ENCODE measurements around the gene GALNT18. TPM values are rescaled to one million over a fixed set of nuclear protein-coding genes. Genes with fewer than 3 reads are reported as not detected.

GALNT18 gene
- total RNA-seq, 1 experiment from 2014 or later: 1.7 TPM

DNA sequence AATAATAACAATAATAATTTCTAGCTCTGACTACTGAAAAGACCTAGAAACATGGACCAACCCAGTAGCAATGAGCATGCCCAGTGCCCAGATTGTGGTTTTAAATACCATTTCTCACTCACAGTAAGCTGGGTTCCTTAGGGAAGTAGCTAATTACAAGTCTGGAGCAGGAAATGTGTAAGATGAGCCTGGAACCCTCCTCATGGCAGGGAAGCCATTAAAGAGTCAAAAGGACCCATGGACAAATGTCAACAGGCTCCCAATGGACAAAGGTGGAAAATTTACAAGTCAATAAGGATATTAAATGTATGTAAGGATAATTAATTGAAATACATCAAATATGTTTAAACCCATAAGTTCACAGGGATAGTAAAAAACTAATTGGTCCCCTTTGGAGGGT, 258.1 kb downstream of the GALNT18 start:
- H4K20me1 ChIP-seq (ENCODE audit: control insufficient read depth, insufficient read depth, insufficient read length): no peaks in the 10 kb centered on the region
- no peak overlapping the region for H4K8ac ChIP-seq (replicated peaks; ENCODE audit: insufficient read length, low read depth, low read length)
- H4K91ac ChIP-seq (ENCODE audit: insufficient read length, low read depth, low read length): no peak overlapping the region
- no peak overlapping the region for H3K9ac ChIP-seq (ENCODE audit: extremely low read depth, insufficient read length, low read length)
- Mint-ChIP-seq H3K9me3 (peaks cover 0 to 6% of the 10 kb centered on the region in 2 experiments; a peak in 2 of 5 replicates), H3K4me1 (peaks cover 14 to 19% of the 10 kb centered on the region in 2 experiments), H3K27me3 (ENCODE audit: low read depth) (peaks cover 2% of the 10 kb centered on the region; the same call in 1 of the 2 replicates), H3K4me3 (no peak overlapping the region), H3K36me3 (ENCODE audit: insufficient read depth in 1 of 3, low read depth in 3 of 3) (no peaks in the 10 kb centered on the region; a peak in 1 of 7 replicates), H3K27ac (no peak overlapping the region)
- TF ChIP-seq, protein P1, sequence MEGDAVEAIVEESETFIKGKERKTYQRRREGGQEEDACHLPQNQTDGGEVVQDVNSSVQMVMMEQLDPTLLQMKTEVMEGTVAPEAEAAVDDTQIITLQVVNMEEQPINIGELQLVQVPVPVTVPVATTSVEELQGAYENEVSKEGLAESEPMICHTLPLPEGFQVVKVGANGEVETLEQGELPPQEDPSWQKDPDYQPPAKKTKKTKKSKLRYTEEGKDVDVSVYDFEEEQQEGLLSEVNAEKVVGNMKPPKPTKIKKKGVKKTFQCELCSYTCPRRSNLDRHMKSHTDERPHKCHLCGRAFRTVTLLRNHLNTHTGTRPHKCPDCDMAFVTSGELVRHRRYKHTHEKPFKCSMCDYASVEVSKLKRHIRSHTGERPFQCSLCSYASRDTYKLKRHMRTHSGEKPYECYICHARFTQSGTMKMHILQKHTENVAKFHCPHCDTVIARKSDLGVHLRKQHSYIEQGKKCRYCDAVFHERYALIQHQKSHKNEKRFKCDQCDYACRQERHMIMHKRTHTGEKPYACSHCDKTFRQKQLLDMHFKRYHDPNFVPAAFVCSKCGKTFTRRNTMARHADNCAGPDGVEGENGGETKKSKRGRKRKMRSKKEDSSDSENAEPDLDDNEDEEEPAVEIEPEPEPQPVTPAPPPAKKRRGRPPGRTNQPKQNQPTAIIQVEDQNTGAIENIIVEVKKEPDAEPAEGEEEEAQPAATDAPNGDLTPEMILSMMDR (conservative IDR thresholded peaks at IDR 0.05): no peak
- H3K79me2 ChIP-seq (ENCODE audit: insufficient read depth, low read length): no peaks in the 10 kb centered on the region
- no peak overlapping the region for H3K4me2 ChIP-seq (ENCODE audit: insufficient read depth, insufficient read length, low read length)
- no peak overlapping the region for H3K18ac ChIP-seq (ENCODE audit: insufficient read length, low read depth, low read length)
- H2BK15ac ChIP-seq (ENCODE audit: low read depth, low read length): no peak overlapping the region
- H3K27ac ChIP-seq (ENCODE audit: insufficient read length, low read depth, low read length): no peak overlapping the region
- no peaks in the 10 kb centered on the region for H3K9me3 ChIP-seq (ENCODE audit: control insufficient read depth, low read depth, low read length)
- no peak overlapping the region for H3K14ac ChIP-seq (ENCODE audit: insufficient read depth, low read length)
- H3K23ac ChIP-seq (ENCODE audit: insufficient read length, low read depth, low read length): no peak overlapping the region
- H2BK20ac ChIP-seq (ENCODE audit: low read depth, low read length, poor library complexity, severe bottlenecking): no peak overlapping the region
- no peaks in the 10 kb centered on the region for H3K79me1 ChIP-seq (ENCODE audit: insufficient read depth, low read depth, low read length, poor library complexity, severe bottlenecking)
- no peak overlapping the region for H2BK5ac ChIP-seq (ENCODE audit: insufficient read length, low read length)
- H2AK5ac ChIP-seq (ENCODE audit: insufficient read length, low read length): no peak overlapping the region
- DNase-seq: no peak
- no peaks in the 10 kb centered on the region for H3K23me2 ChIP-seq (ENCODE audit: insufficient read length, low read depth, low read length, poor library complexity, severe bottlenecking)
- no peak overlapping the region for H2BK120ac ChIP-seq (ENCODE audit: low read depth, low read length, poor library complexity, severe bottlenecking)
- H3K4me1 ChIP-seq (ENCODE audit: insufficient read depth, low read length): no peaks in the 10 kb centered on the region; the same call in 1 of the 2 replicates
- H3T11ph ChIP-seq (ENCODE audit: low read length): no peak overlapping the region
- no peak overlapping the region for H2BK12ac ChIP-seq (ENCODE audit: insufficient read length, low read depth, low read length)
- H3K27me3 ChIP-seq (ENCODE audit: insufficient read depth, low read length): no peaks in the 10 kb centered on the region
- no peak overlapping the region for H4K5ac ChIP-seq (ENCODE audit: insufficient read length, low read depth, low read length)
- H2AFZ ChIP-seq (ENCODE audit: low read length): no peak overlapping the region
- no peak overlapping the region for H3K4ac ChIP-seq (ENCODE audit: low read depth, low read length)
- no peak overlapping the region for H3K56ac ChIP-seq (ENCODE audit: insufficient read length, low read depth, low read length)
